Activated CD8-positive, alpha-beta memory T cell treated with anti-CD3 and anti-CD28 coated beads for 4 hours (primary cell): Measurements from ENCODE around the gene NUDT5.
"Not testable (repeated sequence)": the region's sequence is repeated elsewhere in the genome, so short reads cannot be mapped to it uniquely, and the experiment has no call there.

ENCODE experiments used
- DNase-seq, 2 donors: peaks; one replicate each; pipeline ENCODE4 v3.0.0-alpha.2; 2020; ENCODE audit warnings: low read depth in 2 of 2

Gene NUDT5

GRCh38 chr10:12205082-12205481 is 9.4 kb upstream of the NUDT5 start:
- no peak for DNase-seq

- no peak for DNase-seq
Observed at GRCh38 chr10:12202226-12202625, 6.5 kb upstream of the NUDT5 start.

GRCh38 chr10:12201543-12201942 is 5.9 kb upstream of the NUDT5 start:
- DNase-seq, result no peak

- DNase-seq, result no peak
Observed at GRCh38 chr10:12200850-12201249, 5.2 kb upstream of the NUDT5 start.

GRCh38 chr10:12198156-12198555 is 2.5 kb upstream of the NUDT5 start:
- DNase-seq, result no peak

GRCh38 chr10:12196531-12197211 is 980 bp upstream of the NUDT5 start:
- no peak for DNase-seq

- no peak for DNase-seq
Observed at GRCh38 chr10:12195281-12195602, 449 bp downstream of the NUDT5 start.

- no peak for DNase-seq
Observed at GRCh38 chr10:12194752-12195271, 879 bp downstream of the NUDT5 start.

- no peak for DNase-seq
Observed at GRCh38 chr10:12193193-12193592, 2.5 kb downstream of the NUDT5 start.

- DNase-seq, result no peak
Observed at GRCh38 chr10:12191715-12192114, 4.0 kb downstream of the NUDT5 start.

GRCh38 chr10:12189426-12189825 is 6.3 kb downstream of the NUDT5 start:
- no peak for DNase-seq

- DNase-seq, result no peak
Observed at GRCh38 chr10:12188656-12189055, 7.0 kb downstream of the NUDT5 start.

GRCh38 chr10:12187321-12187905 is 8.3 kb downstream of the NUDT5 start:
- no peak for DNase-seq

- DNase-seq, result no peak
Observed at GRCh38 chr10:12186323-12186722, 9.4 kb downstream of the NUDT5 start.

- DNase-seq, result no peak
Observed at GRCh38 chr10:12184165-12184564, 11.5 kb downstream of the NUDT5 start.

GRCh38 chr10:12181065-12181775 is 14.5 kb downstream of the NUDT5 start:
- peak; percentile 51 to 69 for DNase-seq

GRCh38 chr10:12180221-12180974 is 15.3 kb downstream of the NUDT5 start:
- DNase-seq, result no peak

GRCh38 chr10:12179606-12180170 is 16.0 kb downstream of the NUDT5 start:
- no peak for DNase-seq

- no peak for DNase-seq
Observed at GRCh38 chr10:12177642-12178041, 18.0 kb downstream of the NUDT5 start.

- not testable (repeated sequence) for DNase-seq
Observed at GRCh38 chr10:12171512-12171911, 24.2 kb downstream of the NUDT5 start.

GRCh38 chr10:12165999-12166775 is 29.5 kb downstream of the NUDT5 start:
- DNase-seq, result no peak
